ENCODE measurements around the gene TM4SF18.
"Not testable (repeated sequence)": the region's sequence is repeated elsewhere in the genome, so short reads cannot be mapped to it uniquely, and the experiment has no call there.

TM4SF18 gene

GRCh38 chr3:149333176-149333859 lies at the start of gene TM4SF18:
TM4SF18 (minus strand) TSS chr3:149333636; CDS start chr3:149333382, 254 bp downstream.
- no peak for TF ChIP-seq CTCF (IDR thresholded peaks at IDR 0.05; ENCODE audit: low read depth, low read length)
- DNase-seq (ENCODE audit: extremely low read depth, low read depth): no peak

GRCh38 chr3:149382518-149382917 lies 49.1 kb upstream of the TM4SF18 start:
- no peak for TF ChIP-seq CTCF (IDR thresholded peaks at IDR 0.05; ENCODE audit: low read depth, low read length)
- no peak for DNase-seq (ENCODE audit: extremely low read depth, low read depth)

GRCh38 chr3:149382101-149382467 lies 48.6 kb upstream of the TM4SF18 start:
- DNase-seq (ENCODE audit: extremely low read depth, low read depth): no peak
- TF ChIP-seq CTCF (IDR thresholded peaks at IDR 0.05; ENCODE audit: low read depth, low read length): no peak

GRCh38 chr3:149381173-149382100 lies 48.0 kb upstream of the TM4SF18 start:
- no peak for TF ChIP-seq CTCF (IDR thresholded peaks at IDR 0.05; ENCODE audit: low read depth, low read length)
- no peak for DNase-seq (ENCODE audit: extremely low read depth, low read depth)

GRCh38 chr3:149380220-149380619 lies 46.8 kb upstream of the TM4SF18 start:
- DNase-seq (ENCODE audit: extremely low read depth, low read depth): not testable (repeated sequence)

GRCh38 chr3:149378478-149379309 lies 45.3 kb upstream of the TM4SF18 start:
- TF ChIP-seq CTCF (IDR thresholded peaks at IDR 0.05; ENCODE audit: low read depth, low read length): no peak
- DNase-seq (ENCODE audit: extremely low read depth, low read depth): no peak

Data from AG09319 (cell line).